Adrenal gland (tissue), 12 donors: ENCODE data around the gene FASN. TPM values are rescaled to one million over a fixed set of nuclear protein-coding genes. Genes with fewer than 3 reads are reported as not detected.

Experiments used
- DNase-seq, 7 donors: peaks; one replicate each; pipeline ENCODE4 v3.0.0-alpha.2; 2019 to 2020
- H3K27ac ChIP-seq, 5 donors: fragments of 200-600 bp; sonication (generic) in 4 of 5; 1 replicate in 3 of 5; 2 replicates in 2 of 5; pipeline versions ENCODE4 v1.5.1 to v1.8.0; 2016 to 2020; ENCODE audit warnings: mild to moderate bottlenecking in 1 of 5
- H3K27me3 ChIP-seq: fragments of 200-600 bp; 2 replicates; pipeline ENCODE4 v1.8.0; 2021
- H3K36me3 ChIP-seq, 2 donors: fragments of 200-600 bp; replicated peaks in 1 of 2; 1 replicate in 1 of 2; 2 replicates in 1 of 2; pipeline versions ENCODE4 v1.5.1 to v1.8.0; 2018 to 2022
- H3K4me1 ChIP-seq, 2 donors: fragments of 200-600 bp; replicated peaks in 1 of 2; 1 replicate in 1 of 2; 2 replicates in 1 of 2; pipeline versions ENCODE4 v1.5.1 to v1.8.0; 2018 to 2021
- H3K4me3 ChIP-seq, 4 donors: fragments of 200-600 bp; sonication (generic) in 3 of 4; one replicate each; pipeline ENCODE4 v1.5.1; 2016 to 2018
- H3K9me3 ChIP-seq, 3 donors: fragments of 200-600 bp; sonication (generic) in 1 of 3; replicated peaks in 1 of 3; 1 replicate in 2 of 3; 2 replicates in 1 of 3; pipeline versions ENCODE4 v1.5.1 to v1.8.0; 2016 to 2021
- POLR2A ChIP-seq, 2 donors: fragments of 450-650 bp; IDR thresholded peaks; one replicate each; pipeline ENCODE4 v1.6.1; 2017; ENCODE audit warnings: antibody characterized with exemption in 2 of 2, mild to moderate bottlenecking in 2 of 2, moderate library complexity in 1 of 2
- WGBS, 4 donors: extraction: QIAGEN DNeasy Blood & Tissue Kit in 2 of 4; methylation state at CpG; one replicate each; pipeline versions ENCODE4 v1.1.5 to v1.1.7; 2013 to 2017; 5-methylcytosine and 5-hydroxymethylcytosine counted together
- intact Hi-C, 2 donors: fragments of 100-400 bp; cut with DNase I; formaldehyde crosslinking; loops; one replicate each; pipeline versions ENCODE4 v1.14.1 to v1.15.0; 2022 to 2023
- polyA plus RNA-seq, 3 donors: library from polyadenylated mRNA; stranded (reverse); fragments of 200-250 nt in 2 of 3; fragments of 350-450 nt in 1 of 3; fragmentation: Illumina TruSeq in 1 of 3; extraction: RNeasy Lipid Tissue Mini Kit (QIAGEN cat#74804) in 1 of 3; gene quantifications; one replicate each; pipeline ENCODE4 v1.2.3, GENCODE V29; 2013 to 2014
- total RNA-seq, 9 donors: library from RNA; depleted of rRNA in 4 of 9; stranded (reverse); fragments of >200 nt in 4 of 9; fragments of 120-200 nt in 1 of 9; fragmentation: NEBNext Ultra II Directional in 1 of 9; extraction: Animal tissue kit (Norgen Biotek cat#: 25700) in 1 of 9; gene quantifications; one replicate each; pipeline versions ENCODE4 v1.1.0 to v1.2.4, GENCODE V29; 2013 to 2023
- TF ChIP-seq, protein P1 (sequence below), 6 experiments: fragments of 450-650 bp in 4 of 6; fragments of 200-600 bp in 2 of 6; sonication (generic) in 1 of 6; IDR thresholded peaks; 1 replicate in 5 of 6; 2 replicates in 1 of 6; pipeline versions ENCODE4 v1.5.1 to v1.8.0; 2016 to 2021; ENCODE audit warnings: antibody characterized with exemption in 6 of 6, mild to moderate bottlenecking in 2 of 6, moderate library complexity in 1 of 6
- donor health status: healthy with polysubstance abuse.
- donor health status: Bipolar disorder and iron deficiency.
- donor health status: DM: yes; HTN: yes; CAD: no.
- donor health status: DM: no; HTN: no; CAD: no.
- donor health status: DM: no; HTN: no; CAD: no.
- donor health status: DM: yes; HTN: yes; CAD: no.

Gene FASN
- total and polyA plus RNA-seq, 12 donors = 18.9 to 276 (median 79.7) TPM

GRCh38 chr17:82092094-82092586 is 5.9 kb downstream of the FASN start:
- intact Hi-C loops = no loop called here
- peaks cover 0 to 86% of the 10 kb centered on the region in 2 donors for H3K36me3 ChIP-seq
- no peak overlapping the region for H3K4me3 ChIP-seq
- no peaks in the 10 kb centered on the region for H3K27me3 ChIP-seq
- WGBS, 4 donors = 86 to 94% (median 87%) methylated on average over 14 to 23 of the region's 23 CpGs; no CpG with 5 or more reads in 1 of the 4 donors
- DNase-seq = no peak
- TF ChIP-seq POLR2A (IDR thresholded peaks at IDR 0.05) = no peak
- TF ChIP-seq, protein P1, sequence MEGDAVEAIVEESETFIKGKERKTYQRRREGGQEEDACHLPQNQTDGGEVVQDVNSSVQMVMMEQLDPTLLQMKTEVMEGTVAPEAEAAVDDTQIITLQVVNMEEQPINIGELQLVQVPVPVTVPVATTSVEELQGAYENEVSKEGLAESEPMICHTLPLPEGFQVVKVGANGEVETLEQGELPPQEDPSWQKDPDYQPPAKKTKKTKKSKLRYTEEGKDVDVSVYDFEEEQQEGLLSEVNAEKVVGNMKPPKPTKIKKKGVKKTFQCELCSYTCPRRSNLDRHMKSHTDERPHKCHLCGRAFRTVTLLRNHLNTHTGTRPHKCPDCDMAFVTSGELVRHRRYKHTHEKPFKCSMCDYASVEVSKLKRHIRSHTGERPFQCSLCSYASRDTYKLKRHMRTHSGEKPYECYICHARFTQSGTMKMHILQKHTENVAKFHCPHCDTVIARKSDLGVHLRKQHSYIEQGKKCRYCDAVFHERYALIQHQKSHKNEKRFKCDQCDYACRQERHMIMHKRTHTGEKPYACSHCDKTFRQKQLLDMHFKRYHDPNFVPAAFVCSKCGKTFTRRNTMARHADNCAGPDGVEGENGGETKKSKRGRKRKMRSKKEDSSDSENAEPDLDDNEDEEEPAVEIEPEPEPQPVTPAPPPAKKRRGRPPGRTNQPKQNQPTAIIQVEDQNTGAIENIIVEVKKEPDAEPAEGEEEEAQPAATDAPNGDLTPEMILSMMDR (IDR thresholded peaks at IDR 0.05) = no peak
- H3K27ac ChIP-seq = no peak overlapping the region
- peaks cover 9 to 11% of the 10 kb centered on the region in 2 donors for H3K4me1 ChIP-seq
- H3K9me3 ChIP-seq = no peaks in the 10 kb centered on the region

GRCh38 chr17:82091264-82092066 is 6.6 kb downstream of the FASN start:
- H3K36me3 ChIP-seq = peaks cover 0 to 93% of the 10 kb centered on the region in 2 donors
- WGBS, 4 donors = 93 to 98% (median 95%) methylated on average over 5 to 37 of the region's 37 CpGs

GRCh38 chr17:82090549-82091263 is 7.3 kb downstream of the FASN start:
- peaks cover 0 to 97% of the 10 kb centered on the region in 2 donors for H3K36me3 ChIP-seq

More at GRCh38 chr17:82091264-82092066, 6.6 kb downstream of the FASN start:
- Histone ChIP-seq H3K4me1 (peaks cover 2 to 4% of the 10 kb centered on the region in 2 donors), H3K9me3 (no peaks in the 10 kb centered on the region), H3K4me3 (no peak overlapping the region), H3K27ac (no peak overlapping the region), H3K27me3 (no peaks in the 10 kb centered on the region)
- intact Hi-C loops = no loop called here
- TF ChIP-seq, protein P1 (IDR thresholded peaks at IDR 0.05) = no peak
- no peak for TF ChIP-seq POLR2A (IDR thresholded peaks at IDR 0.05)
- DNase-seq = no peak

More at GRCh38 chr17:82090549-82091263, 7.3 kb downstream of the FASN start:
- no peak overlapping the region for H3K27ac ChIP-seq
- H3K27me3 ChIP-seq = no peaks in the 10 kb centered on the region
- WGBS, 4 donors = 93 to 94% (median 93%) methylated on average over 18 to 29 of the region's 29 CpGs
- no peak for TF ChIP-seq POLR2A (IDR thresholded peaks at IDR 0.05)
- TF ChIP-seq, protein P1 (IDR thresholded peaks at IDR 0.05) = no peak
- H3K4me1 ChIP-seq = no peaks in the 10 kb centered on the region
- H3K4me3 ChIP-seq = no peak overlapping the region
- intact Hi-C loops = no loop called here
- no peaks in the 10 kb centered on the region for H3K9me3 ChIP-seq
- DNase-seq = no peak
